Activated naive CD4-positive, alpha-beta T cell treated with Interleukin-2 at 50 U/mL for 16 hours (primary cell): ENCODE results near the gene ASCL3.
"Not testable (repeated sequence)": the region's sequence is repeated elsewhere in the genome, so short reads cannot be mapped to it uniquely, and the experiment has no call there.

Source experiments
- DNase-seq: peaks from one replicate; pipeline ENCODE4 v3.0.0-alpha.2; 2020

The ASCL3 gene

DNA sequence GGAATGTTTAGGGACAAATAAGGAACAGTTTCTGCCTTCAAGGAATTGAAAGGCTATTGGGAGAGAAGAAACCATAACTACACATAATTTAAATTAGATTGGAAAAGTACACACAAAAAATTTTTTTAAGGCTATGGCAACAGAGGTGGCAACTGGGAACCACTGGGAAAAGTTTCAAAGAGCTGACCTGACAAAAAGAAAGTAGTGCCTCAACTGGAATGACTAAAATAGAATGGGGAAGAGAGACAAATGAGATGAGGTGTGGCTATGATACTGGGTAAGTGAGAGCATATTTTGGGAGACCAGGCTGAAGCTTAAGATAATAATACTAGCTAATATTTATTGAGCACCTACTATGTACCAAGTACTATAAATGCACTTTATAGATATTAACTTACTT, 34.7 kb downstream of the ASCL3 start:
- no peak for DNase-seq

DNA sequence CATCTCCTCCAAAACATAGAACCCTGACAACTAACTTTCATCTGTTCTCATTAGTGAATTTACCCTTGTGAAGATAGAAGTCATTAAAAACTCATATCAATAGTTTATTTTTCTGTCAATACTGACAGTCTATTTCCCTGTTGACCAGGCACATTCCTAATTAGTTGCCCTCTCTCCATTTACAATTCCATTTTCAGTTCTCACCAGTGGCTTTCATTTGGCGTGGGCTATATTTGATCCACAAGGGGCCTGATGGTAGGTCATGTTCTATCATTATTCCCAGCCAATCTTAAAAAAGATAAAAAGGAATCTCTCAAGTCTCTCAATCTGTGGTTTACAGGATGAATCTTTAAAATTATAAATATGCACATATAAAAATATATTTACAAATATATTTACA, 35.7 kb downstream of the ASCL3 start:
- DNase-seq, result no peak

DNA sequence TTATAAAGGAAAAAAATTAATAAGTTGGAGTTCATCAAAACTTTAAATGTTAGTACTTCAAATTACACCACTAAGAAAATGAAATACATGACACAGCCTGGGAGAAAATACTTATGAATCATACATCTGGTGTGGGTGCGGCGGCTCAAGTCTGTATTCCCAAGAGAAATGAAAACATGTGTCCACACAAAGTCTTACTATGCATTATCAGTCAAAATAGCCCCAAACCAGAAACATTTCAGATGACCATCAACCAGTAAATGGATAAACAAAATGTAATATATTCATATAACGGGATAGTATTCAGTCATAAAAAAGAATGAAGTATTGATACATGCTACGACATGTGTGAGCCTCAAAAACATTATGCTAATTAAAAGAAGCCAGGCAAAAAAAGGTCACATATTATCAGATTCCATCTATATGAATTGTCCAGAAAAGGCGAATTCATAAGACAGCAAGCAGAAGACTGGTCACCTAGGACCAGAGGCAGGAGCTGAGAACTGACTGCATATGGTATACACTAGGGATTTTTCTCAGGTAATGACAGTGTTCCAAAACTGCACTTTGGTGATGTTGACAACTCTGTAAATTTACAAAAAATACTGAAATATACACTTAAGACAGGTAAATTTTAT, 37.2 kb downstream of the ASCL3 start:
- DNase-seq, result no peak

DNA sequence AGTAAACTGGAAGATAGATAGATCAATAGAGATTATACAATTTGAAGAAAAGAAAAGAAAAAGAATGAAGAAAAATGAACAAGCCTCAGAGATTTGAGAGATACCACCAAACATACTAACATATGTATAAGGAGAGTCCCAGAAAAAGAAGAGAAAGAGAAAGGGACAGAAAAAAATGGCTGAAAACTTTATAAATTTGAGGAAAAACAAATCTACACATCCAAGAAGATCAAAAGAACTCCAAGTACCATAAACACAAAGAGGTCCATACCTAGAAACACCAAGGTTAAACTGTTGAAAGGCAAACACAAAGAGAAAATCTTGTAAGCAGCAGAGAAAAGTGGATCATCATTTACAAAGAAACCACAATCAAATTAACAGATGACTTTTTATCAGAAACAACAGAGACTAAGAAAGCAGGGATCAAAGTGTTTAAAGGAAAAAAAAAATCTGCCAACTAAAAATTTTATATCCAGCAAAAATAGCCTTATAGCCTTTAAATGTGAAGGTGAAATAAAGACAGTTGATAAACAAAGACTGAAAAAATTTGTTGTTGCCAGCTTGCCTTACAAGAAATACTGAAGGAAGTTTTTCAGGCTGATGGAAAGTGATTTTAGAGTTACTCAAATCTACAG, 43.6 kb downstream of the ASCL3 start:
- DNase-seq, result no peak

DNA sequence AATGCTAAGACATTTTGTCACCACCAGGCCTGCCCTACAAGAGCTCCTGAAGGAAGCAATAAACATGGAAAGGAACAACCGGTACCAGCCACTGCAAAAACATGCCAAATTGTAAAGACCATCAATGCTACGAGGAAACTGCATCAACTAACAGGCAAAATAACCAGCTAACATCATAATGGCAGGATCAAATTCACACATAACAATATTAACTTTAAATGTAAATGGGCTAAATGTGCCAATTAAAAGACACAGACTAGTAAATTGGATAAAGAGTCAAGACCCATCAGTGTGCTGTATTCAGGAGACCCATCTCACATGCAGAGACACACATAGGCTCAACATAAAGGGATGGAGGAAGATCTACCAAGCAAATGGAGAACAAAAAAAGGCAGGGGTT, 51.6 kb downstream of the ASCL3 start:
- not testable (repeated sequence) for DNase-seq
